Measurements from ENCODE around the gene TUBGCP3.

Gene TUBGCP3

DNA sequence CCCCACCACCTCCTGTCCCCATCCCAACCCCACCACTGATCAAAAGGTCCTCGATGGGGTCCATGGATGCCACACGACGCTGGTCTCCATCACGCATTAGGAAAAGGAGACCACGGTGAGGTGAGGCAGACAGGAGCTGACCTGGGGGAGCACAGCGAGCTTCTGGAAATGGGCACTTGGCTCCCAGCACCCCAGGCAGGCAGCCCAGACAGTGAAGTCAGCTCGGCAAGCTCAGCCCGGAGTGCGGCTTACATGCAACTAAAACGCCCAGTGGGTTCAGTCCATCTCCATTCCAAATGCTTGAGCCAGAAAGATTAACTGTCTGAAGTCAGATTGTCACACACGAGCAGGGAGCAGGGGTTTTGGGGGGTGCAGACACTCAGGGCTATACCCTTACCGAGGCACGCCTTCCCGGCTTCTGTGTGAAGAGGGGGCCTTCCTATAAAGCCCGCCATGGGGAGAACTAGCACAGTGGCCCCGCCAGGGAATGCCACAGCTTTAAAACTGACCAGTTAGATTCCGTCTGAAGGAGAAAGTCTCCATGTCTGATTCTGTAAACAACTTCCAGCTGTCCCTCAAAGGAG lies 132.4 kb downstream of the TUBGCP3 start:
- no peak overlapping the region for H3K27ac Mint-ChIP-seq
- H3K27me3 Mint-ChIP-seq (ENCODE audit: low read depth, poor library complexity): peaks cover 30% of the 10 kb centered on the region
- H3K4me1 Mint-ChIP-seq: peaks cover 8% of the 10 kb centered on the region
- no peaks in the 10 kb centered on the region for H3K36me3 Mint-ChIP-seq (ENCODE audit: low read depth)
- peaks cover 24% of the 10 kb centered on the region for H3K9me3 Mint-ChIP-seq
- no peak overlapping the region for H3K4me3 Mint-ChIP-seq
- TF ChIP-seq CTCF (IDR thresholded peaks at IDR 0.05): no peak
- DNase-seq: no peak

DNA sequence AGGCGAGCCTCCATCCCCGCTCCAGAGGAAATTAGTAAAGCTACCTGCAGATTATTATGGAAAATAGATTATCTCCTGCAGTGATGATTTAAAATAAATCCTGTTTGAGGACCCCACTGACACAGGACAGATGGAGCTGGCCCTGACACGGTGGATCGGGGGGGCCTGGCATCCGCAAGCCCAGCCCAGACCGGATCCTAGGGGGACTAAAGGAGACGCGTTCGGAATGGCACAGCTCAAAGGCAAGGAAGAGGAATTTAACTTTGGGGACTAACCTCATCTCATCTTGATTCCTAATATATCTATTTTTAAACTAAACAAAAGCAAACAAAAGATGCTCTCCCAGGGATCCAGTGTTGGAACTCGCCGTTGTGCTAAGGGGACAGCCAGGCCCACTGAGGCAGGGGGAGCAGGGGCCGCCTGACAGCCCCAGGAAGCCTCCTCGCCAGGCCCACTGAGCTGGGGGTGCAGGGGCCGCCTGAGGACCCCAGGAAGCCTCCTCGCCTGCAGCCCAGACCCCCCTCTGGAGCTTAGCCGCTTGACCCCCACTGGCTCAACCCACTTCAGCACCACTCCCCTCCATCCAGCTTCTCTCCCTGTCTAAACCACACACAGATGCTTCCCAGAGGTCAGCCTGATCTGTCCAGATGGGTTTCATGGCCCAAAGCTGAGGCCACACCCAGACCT lies 133.2 kb downstream of the TUBGCP3 start:
- no peak for TF ChIP-seq CTCF (IDR thresholded peaks at IDR 0.05)
- no peaks in the 10 kb centered on the region for H3K36me3 Mint-ChIP-seq (ENCODE audit: low read depth)

GRCh38 chr13:112453874-112454647 lies 133.9 kb downstream of the TUBGCP3 start:
- Mint-ChIP-seq H3K36me3 (ENCODE audit: low read depth) (no peaks in the 10 kb centered on the region), H3K9me3 (peaks cover 11% of the 10 kb centered on the region), H3K4me3 (no peak overlapping the region), H3K4me1 (peaks cover 12% of the 10 kb centered on the region), H3K27me3 (ENCODE audit: low read depth, poor library complexity) (peaks cover 30% of the 10 kb centered on the region), H3K27ac (no peak overlapping the region)
- no peak for TF ChIP-seq CTCF (IDR thresholded peaks at IDR 0.05)
- DNase-seq: no peak

More for the DNA sequence above, 133.2 kb downstream of the TUBGCP3 start:
- Mint-ChIP-seq H3K9me3 (peaks cover 18% of the 10 kb centered on the region), H3K4me3 (no peak overlapping the region), H3K4me1 (peaks cover 12% of the 10 kb centered on the region), H3K27me3 (ENCODE audit: low read depth, poor library complexity) (peaks cover 30% of the 10 kb centered on the region), H3K27ac (no peak overlapping the region)
- no peak for DNase-seq

- Mint-ChIP-seq H3K4me1 (peaks cover 12% of the 10 kb centered on the region), H3K4me3 (no peak overlapping the region), H3K27ac (no peak overlapping the region), H3K36me3 (ENCODE audit: low read depth) (no peaks in the 10 kb centered on the region), H3K9me3 (peaks cover 7% of the 10 kb centered on the region), H3K27me3 (ENCODE audit: low read depth, poor library complexity) (peaks cover 30% of the 10 kb centered on the region)
- no peak for TF ChIP-seq CTCF (IDR thresholded peaks at IDR 0.05)
- no peak for DNase-seq
These were observed 134.6 kb downstream of the TUBGCP3 start for GRCh38 chr13:112453207-112453829.

DNA sequence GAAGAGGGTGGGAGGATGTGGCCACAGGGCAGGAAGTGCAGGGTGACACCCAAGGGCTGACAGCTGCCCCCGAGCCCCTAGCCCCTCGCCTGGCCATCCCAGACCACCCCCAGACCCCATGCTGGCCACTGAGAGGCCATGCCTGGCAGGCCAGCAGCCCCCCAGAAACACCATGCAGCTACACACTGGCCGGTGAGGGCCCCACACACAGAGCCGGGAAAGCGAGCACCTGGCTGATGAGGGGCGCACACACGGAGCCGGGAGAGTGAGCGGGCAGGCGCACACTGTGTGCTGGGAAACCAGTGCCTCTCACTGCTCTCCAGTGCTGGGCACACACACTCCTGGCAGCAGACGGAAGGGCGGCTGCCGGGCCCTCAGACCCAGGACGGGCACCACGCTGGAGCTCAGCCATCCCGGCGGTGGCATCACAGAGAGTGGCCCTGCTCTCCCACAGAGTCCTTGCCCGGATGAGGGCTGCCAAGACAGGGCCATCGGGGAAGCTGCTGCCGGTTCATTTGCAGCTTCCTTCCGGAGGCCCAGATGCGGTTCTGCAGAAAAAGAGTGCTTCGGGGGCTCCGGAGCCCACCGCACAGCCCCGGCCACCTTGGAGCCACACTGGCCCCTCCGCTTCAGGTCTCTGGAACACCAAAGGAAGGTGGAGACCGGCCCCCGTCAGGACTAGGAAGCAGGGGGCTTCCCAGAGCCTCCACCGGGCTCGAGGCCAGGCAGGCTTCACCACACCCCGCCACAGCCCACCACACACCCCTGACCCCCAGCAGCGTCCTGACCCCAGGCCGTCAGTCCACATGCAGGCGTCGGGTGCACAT lies 135.4 kb downstream of the TUBGCP3 start:
- H3K36me3 Mint-ChIP-seq (ENCODE audit: low read depth): no peaks in the 10 kb centered on the region

More for the DNA sequence above, 135.4 kb downstream of the TUBGCP3 start:
- Mint-ChIP-seq H3K27ac (no peak overlapping the region), H3K4me3 (no peak overlapping the region), H3K27me3 (ENCODE audit: low read depth, poor library complexity) (peaks cover 27% of the 10 kb centered on the region), H3K4me1 (peaks cover 12% of the 10 kb centered on the region), H3K9me3 (peaks cover 7% of the 10 kb centered on the region)
- DNase-seq: no peak
- TF ChIP-seq CTCF (IDR thresholded peaks at IDR 0.05): no peak
